ENCODE results near the gene MTA3.
"Not testable (repeated sequence)": the region's sequence is repeated elsewhere in the genome, so short reads cannot be mapped to it uniquely, and the experiment has no call there.

MTA3 gene

DNA sequence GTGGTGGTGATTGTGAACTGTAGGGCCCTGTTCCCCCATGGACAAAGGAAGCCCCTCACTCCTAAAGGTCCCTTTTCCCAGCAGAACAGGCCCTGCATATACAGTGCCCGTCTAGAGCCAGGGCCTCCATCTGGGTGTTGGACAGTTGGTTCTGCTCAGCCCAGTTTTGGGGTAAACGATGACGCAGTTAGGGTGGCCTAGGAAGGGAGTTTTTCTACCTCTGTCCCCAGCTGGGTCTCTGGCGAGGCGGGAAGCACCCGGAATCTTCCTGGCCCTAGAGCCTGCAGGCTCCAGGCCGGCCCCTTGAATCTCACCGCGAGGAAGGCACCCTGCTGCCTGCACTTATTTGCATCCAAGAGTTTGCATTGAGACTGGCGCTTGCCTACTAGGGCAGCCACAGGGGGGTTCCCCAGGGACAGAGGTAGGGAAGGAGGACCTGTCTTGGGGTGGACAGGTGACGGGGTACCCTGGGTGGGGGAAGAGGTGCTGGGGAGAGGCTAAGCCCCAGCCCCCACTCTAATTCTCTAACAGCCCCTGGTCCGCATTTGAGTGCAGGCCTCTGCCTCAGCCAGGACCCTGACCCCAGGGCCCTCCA lies 529 bp upstream of the MTA3 start:
- DNase-seq = no peak

DNA sequence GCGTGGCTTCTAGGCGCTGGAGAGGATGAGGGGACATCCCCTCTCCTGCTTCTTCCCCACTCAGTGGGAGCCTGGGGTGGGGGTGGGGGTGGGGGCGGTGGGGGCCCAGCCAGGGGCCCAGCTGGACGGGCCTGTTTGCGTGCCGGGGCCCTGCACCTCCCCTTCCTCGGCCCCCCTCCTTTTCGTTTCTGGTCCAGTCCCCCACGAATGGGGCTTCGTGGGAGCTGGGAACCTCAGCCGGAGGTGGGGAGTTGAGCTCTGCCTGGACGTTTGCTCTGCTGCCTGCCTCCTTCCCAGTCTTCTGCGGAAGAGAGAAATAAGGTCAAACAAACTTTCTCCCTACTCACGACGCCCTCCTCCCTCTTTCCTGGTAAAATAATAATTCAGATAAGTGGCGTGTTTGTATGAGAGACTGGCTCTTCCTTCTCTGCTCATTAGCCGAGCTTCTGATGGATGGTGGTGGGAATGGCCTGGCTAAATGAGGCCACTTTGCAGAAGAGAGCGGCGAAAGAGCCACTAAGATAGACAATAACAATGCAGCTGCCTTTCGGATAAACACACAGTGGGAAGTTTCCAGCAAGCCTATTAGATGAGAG lies 782 bp downstream of the MTA3 start:
- DNase-seq = no peak

DNA sequence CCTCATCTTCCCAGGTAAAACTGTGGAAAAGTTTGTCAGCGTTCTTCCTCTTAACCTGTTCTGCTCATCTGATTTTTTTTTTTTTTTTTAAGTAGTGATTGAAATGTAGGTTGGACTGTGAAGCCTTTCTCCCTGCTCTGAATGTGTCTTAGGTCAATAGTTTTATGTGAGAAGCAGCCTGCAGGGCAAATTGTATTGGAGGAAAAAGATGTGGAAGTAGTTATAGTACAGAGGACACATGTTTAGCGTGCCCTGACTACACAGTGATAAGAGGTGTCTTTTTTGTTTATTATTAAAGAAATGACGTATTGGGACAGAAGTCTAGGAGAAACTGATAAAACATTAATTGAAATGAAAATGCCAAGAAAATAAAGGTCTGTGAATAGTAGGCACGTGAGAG lies 1.5 kb downstream of the MTA3 start:
- DNase-seq = no peak

DNA sequence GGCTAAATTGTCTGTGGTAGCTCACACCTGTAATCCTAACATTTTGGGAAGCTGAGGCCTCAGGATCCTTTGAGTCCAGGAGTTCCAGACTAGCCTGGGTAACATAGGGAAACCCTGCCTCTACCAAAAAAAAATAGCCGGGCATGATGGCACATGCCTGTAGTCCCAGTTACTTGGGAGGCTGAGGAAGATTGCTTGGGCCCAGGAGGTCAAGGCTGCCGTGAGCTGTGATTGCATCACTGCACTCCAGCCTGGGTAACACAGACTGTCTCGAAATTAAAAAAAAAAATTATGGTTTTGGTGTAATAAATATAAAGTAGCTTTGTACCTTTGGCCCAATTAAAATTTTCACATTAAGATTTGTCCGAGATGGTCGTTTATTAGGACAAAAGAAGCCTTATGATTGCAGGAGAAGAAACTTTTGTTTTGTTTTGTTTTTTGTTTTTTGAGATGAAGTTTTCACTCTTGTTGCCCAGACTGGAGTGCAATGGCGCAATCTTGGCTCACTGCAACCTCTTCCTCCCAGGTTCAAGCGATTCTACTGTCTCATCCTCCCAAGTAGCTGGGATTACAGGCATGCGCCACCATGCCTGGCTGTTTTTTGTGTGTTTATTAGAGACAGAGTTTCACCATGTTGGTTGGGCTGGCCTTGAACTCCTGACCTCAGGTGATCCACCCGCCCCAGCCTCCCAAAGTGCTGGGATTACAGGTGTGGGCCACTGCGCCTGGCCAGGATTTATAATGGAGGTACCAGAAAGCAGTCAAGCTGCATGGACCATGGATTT lies 4.1 kb downstream of the MTA3 start:
- no peak for DNase-seq

DNA sequence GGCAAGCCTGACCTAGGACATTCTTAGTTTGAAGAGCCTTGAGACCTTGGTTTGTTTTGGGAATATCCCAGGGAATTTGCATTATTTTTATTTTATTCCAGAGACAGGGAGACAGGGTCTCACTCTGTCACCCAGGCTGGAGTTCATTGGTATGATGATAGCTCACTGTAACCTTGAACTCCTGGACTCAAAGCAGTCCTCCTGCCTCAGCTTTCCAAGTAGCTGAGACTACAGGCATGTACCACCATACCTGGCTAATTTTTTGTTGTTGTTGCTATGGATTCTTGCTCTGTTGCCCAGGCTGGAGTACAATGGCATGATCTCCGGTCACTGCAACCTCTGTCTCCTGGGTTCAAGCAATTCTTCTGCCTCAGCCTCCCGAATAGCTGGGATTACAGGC lies 4.8 kb downstream of the MTA3 start:
- no peak for DNase-seq

DNA sequence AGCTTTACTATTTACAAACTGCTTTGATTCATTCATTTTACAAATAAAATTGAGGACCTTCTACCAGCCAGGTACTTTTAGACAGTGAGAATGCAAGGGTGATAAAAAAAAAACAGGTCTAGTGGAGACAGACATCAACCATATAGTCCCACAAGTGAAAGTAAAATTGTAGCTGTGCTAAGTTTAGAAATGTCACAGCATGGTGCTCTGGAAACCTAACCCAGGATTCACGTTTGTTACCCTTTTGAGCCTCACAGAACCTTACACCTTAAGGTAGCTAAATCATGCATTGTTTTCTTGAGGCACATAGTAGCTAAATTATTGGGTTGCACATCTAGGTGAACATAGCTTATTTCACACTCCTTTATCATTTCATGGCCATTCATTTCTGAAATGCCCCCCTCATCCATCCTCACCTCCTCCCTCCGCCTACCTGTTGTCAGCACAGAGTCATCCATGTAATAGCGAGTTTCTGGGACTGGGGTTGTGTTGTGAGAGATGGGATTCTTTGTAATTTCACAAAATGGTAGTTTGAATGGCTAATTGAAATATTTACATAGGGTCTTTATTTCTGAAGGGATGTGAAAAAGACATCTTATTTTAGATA lies 7.1 kb downstream of the MTA3 start:
- no peak for DNase-seq

DNA sequence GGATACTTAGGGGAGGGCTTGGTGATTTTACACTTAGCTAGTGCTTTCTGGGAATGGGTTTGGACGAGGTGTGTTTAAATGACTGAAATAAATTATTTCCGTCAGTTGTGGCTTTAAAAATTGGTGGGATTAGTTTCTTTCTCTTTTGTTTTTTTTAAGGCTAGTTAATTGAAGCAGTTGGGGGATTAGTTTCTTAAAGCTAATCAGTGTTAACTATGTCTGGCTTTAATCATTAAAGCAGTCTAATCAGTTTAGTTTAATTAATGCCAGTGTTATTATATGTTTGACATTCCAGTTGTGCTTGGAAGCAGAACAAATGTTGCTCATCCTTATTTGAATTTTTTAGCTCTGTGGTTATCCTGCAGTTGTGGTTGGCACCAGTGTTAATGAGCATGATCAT lies 10.2 kb downstream of the MTA3 start:
- no peak for DNase-seq

DNA sequence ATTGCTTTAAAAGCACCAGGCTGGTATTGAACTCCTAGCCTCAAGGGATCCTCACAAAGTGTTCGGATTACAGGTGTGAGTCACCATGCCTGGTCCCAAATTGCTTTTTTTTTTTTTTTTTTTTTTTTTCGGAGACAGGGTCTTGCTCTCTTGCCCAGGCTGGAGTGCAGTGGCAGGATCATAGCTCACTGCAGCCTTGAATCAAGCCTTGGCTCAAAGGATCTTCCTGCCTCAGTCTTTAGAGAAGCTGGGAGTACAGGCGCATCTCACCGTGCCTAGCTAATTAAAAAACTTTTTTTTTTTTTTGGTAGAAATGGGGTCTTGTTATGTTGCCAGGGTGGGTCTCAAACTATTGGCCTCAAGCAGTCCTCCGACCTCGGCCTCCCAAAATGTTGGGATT lies 12.8 kb downstream of the MTA3 start:
- DNase-seq = no peak

DNA sequence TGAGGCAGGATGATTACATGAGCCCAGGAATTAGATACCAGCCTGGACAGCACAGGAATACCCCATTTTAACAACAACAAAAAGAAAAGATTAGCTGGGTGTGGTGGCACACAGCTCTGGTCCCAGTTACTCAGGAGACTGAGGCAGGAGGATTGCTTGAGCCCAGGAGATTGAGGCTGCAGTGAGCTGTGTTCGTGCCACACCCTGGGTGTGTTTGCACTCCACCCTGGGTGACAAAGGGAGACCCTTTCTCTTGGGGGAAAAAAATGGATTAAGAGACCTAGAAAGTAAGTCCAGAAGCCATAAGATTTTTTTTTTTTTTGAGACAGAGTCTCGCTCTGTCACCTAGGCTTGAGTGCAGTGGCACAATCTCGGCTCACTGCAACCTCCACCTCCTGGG lies 16.2 kb downstream of the MTA3 start:
- not testable (repeated sequence) for DNase-seq

DNA sequence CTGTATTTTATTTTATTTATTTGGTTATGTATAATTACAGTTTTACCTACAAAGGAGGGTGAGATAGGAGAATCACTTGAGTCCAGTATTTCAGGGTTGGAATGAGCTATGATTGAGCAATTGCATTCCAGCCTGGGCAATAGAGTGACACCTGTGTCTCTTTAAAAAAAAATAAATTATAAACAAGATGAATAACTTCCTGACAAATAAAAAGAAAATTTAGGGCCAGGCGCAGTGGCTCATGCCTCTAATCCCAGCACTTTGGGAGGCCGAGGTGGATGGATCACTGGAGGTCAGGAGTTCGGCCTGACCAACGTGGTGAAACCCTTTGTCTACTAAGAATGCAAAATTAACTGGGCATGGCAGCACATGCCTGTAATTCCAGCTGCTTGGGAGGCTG lies 17.3 kb downstream of the MTA3 start:
- DNase-seq = no peak

GRCh38 chr2:42587526-42588117 lies 19.2 kb downstream of the MTA3 start:
- DNase-seq = no peak

DNA sequence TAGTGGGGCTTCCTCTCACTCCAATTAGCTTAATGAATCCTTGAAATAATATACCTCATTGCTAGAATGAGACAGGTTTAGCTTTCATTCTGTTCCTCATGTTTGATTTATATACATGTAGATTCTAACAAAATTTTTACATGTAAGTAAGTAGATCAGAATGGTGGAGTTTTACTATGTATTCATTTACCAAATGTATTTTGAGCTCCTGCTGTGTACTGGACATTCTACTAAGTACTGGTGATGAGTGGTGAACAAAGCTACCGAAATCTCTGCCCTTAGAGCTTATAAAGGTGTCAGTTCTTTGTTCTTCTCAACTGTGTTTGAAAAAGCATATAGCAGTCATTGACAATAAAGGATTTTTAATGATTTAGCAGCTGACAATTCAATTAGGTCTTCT lies 19.7 kb downstream of the MTA3 start:
- no peak for DNase-seq

- no peak for DNase-seq
Measured at GRCh38 chr2:42590176-42590575, 21.7 kb downstream of the MTA3 start.

GRCh38 chr2:42593282-42593681 lies 24.9 kb downstream of the MTA3 start:
- DNase-seq = no peak

GRCh38 chr2:42598656-42599055 lies 30.2 kb downstream of the MTA3 start:
- DNase-seq = no peak

DNA sequence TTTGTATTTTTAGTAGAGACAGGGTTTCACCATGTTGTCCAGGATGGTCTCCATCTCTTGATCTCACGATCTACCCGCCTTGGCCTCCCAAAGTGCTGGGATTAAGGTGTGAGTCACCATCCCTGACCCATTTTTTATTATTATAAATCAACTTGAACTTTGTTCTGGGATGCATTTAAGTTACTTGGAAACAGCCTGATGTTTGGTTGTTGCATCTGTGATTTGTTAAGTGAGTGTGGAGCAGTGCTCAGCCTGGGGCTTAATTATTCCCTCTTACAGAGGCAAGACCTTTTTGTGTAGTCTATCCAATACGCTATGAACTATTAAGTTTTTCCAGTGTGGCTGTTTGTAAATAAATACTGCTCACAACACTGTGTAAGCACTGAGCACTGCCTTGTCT lies 32.6 kb downstream of the MTA3 start:
- no peak for DNase-seq

GRCh38 chr2:42602218-42602875 lies 33.9 kb downstream of the MTA3 start:
- DNase-seq = no peak

DNA sequence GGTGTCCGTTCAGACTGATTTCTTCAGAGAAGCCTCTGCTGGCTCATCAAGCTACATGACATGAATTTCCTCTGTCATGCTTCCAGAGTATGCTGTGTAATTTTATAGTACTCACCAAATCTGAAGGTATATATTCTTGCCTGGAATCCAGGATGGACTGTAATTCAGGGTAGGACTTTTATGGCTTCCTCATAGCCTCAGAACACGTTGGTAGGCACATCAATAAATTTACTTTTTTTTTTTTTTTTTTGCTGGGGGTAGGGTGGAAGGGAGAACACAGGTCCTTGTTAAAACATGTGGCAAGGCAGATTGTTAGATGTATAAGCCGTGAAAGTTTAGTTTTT lies 34.4 kb downstream of the MTA3 start:
- no peak for DNase-seq

DNA sequence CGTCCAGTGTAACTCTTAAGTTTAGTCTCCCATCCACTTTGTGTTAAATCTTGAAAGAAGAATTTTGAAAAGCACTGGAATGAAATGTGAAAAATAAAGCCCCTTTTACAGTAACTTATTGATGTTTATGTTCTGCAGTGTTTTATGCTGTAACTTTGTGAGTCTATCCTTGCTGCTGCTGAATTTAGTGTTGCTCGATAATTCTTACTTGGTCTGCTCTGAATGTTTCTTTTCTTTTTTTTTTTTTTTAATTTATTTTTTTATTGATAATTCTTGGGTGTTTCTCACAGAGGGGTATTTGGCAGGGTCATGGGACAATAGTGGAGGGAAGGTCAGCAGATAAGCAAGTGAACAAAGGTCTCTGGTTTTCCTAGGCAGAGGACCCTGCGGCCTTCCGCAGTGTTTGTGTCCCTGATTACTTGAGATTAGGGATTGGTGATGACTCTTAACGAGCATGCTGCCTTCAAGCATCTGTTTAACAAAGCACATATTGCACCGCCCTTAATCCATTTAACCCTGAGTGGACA lies 36.0 kb downstream of the MTA3 start:
- DNase-seq = not testable (repeated sequence)

DNA sequence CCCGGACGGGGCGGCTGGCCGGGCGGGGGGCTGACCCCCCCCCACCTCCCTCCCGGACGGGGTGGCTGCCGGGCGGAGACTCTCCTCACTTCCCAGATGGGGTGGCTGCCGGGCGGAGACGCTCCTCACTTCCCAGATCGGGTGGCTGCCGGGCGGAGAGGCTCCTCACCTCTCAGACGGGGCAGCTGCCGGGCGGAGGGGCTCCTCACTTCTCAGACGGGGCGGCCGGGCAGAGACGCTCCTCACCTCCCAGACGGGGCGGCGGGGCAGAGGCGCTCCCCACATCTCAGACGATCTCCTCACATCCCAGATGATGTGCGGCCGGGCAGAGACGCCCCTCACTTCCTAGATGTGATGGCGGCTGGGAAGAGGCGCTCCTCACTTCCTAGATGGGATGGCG lies 37.7 kb downstream of the MTA3 start:
- not testable (repeated sequence) for DNase-seq

- no peak for DNase-seq
Measured at GRCh38 chr2:42607101-42607637, 38.7 kb downstream of the MTA3 start.

DNA sequence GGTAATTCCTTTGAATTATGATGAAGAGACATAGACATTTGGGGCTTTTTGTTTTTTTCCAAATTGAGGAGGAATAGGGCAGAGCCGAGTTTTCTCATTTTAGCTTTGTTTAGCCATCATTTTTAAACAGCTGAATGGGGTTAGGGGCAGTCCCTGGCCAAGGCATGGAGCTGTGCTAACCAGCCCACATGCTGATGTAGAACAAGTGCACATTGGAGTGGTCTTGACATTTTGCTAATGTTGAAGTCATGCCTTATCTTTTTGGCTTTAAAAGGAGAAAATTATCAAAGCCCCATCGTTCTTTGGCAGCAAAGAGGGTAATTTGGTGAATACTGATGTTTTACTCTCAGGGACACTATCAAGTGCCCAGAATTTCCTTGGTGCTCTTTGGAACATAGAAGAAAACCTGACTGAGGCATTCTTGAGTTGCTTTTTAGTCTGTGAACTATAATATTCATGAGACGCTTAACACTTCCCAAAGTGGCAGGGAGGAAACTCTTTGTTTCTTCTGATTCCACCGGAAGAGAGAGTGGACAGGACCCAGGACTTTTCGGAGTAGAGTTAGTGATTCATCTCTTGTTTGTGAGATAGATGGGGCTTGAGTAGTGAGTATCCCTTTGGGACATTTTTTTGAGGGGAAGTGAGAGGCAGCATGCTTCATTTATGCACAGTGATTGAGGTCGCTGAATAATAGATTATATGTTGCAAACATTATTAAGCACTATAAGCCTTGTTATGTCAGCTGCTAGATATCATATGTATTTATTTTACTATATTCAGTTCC lies 45.0 kb downstream of the MTA3 start:
- DNase-seq = no peak

All from effector CD8-positive, alpha-beta T cell (primary cell).